B cell (primary cell): ENCODE measurements around the gene MLF2.

Experiments used
- EZH2 ChIP-seq: IDR thresholded peaks from 2 replicates; pipeline ENCODE4 v1.6.1; 2012; ENCODE audit warnings: borderline replicate concordance, low read depth, mild to moderate bottlenecking, moderate library complexity, low read length; ENCODE audit not compliant: insufficient read depth, poor library complexity, severe bottlenecking
- TF ChIP-seq, protein P1 (sequence below): fragments of 200-600 bp; IDR thresholded peaks from one replicate; pipeline ENCODE4 v1.8.0; 2022; ENCODE audit warnings: antibody characterized with exemption, mild to moderate bottlenecking

DNA sequence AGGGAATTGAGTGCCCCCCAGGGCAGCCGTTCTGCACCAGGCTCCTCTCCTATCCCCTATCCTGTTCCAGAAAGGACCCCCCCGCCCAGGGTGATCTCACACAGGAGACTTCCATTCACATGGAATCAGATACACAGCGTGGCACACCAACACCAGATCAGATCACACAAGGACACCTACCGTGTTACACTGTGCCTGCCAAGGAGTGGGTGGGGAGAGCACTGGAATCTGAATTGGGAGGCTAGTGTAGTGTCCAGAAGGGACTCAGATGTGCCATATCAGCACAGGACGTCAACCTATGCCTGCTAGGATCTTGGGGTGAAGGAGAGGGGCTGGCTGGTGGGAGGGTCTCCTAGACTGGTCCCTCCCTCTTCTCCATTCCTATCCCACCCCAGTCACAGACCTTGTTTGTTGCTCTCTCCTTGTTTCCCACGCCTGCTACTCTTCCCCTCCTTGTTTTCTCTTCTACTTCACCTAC is 15.5 kb upstream of the MLF2 start:
- TF ChIP-seq, protein P1, sequence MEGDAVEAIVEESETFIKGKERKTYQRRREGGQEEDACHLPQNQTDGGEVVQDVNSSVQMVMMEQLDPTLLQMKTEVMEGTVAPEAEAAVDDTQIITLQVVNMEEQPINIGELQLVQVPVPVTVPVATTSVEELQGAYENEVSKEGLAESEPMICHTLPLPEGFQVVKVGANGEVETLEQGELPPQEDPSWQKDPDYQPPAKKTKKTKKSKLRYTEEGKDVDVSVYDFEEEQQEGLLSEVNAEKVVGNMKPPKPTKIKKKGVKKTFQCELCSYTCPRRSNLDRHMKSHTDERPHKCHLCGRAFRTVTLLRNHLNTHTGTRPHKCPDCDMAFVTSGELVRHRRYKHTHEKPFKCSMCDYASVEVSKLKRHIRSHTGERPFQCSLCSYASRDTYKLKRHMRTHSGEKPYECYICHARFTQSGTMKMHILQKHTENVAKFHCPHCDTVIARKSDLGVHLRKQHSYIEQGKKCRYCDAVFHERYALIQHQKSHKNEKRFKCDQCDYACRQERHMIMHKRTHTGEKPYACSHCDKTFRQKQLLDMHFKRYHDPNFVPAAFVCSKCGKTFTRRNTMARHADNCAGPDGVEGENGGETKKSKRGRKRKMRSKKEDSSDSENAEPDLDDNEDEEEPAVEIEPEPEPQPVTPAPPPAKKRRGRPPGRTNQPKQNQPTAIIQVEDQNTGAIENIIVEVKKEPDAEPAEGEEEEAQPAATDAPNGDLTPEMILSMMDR: no peak
- no peak for TF ChIP-seq EZH2
